M059J (cell line): ENCODE results near the gene GARIN5B. TPM values are rescaled to one million over a fixed set of nuclear protein-coding genes. Genes with fewer than 3 reads are reported as not detected.

ENCODE experiments used
- DNase-seq: peaks from one replicate; pipeline ENCODE4 v3.0.0-alpha.2; 2012; ENCODE audit warnings: low read depth
- total RNA-seq: library from RNA; depleted of rRNA; stranded (reverse); fragments of >200 nt; shearing (Covaris generic); gene quantifications from 2 replicates; pipeline ENCODE4 v1.2.3, GENCODE V29; 2014

The GARIN5B gene
- total RNA-seq, 1 experiment from 2014 or later, result not detected

GRCh38 chr19:55389386-55390317 lies 26.6 kb upstream of the GARIN5B start:
- DNase-seq, result no peak

DNA sequence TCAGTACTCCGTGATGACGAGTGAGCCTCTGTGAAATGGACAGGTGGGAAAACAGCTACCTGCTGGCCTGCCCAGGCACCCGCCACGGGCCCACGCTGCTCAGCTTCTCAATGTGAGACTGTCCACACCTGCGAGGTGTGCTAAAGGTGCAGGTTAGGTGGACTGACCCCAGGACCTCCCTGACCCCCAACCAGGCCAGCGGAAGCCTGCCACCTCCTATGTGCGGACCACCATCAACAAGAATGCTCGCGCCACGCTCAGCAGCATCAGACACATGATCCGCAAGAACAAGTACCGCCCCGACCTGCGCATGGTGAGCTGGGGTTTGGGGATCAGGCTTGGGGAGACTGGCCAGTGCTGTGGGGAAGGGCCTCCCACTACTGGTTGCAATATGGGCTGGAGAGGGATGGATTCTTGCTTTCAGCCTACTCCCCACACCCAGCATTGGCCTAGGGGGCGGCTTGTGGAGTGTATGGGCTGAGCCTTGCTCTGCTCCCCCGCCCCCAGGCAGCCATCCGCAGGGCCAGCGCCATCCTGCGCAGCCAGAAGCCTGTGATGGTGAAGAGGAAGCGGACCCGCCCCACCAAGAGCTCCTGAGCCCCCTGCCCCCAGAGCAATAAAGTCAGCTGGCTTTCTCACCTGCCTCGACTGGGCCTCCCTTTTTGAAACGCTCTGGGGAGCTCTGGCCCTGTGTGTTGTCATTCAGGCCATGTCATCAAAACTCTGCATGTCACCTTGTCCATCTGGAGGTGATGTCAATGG lies 24.9 kb upstream of the GARIN5B start:
- DNase-seq, result no peak

DNA sequence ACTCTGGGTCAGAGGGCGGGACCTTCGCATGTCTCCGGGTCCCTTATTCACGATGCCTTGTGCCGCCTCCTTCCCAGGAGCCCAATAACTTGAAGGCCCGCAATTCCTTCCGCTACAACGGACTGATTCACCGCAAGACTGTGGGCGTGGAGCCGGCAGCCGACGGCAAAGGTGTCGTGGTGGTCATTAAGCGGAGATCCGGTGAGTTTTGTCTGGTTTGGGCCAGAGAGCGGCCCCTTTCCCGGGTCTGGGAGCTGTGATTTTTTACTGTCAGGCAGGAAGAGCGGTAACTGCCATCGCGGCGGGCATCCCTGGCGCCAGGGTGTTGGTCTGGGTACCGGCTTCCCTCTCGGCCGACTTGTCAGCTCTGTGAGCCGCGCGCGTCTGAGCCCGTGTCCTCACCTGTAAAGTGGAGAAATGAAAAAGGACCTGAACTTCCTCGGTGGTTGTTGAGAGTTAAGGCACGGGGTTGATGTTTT lies 23.5 kb upstream of the GARIN5B start:
- no peak for DNase-seq

GRCh38 chr19:55385724-55386492 lies 22.8 kb upstream of the GARIN5B start, which contains the start of gene RPL28:
Gene RPL28 (plus strand): TSS chr19:55385932. CDS start chr19:55386358, 426 bp downstream.
- DNase-seq, result peak; percentile 98

DNA sequence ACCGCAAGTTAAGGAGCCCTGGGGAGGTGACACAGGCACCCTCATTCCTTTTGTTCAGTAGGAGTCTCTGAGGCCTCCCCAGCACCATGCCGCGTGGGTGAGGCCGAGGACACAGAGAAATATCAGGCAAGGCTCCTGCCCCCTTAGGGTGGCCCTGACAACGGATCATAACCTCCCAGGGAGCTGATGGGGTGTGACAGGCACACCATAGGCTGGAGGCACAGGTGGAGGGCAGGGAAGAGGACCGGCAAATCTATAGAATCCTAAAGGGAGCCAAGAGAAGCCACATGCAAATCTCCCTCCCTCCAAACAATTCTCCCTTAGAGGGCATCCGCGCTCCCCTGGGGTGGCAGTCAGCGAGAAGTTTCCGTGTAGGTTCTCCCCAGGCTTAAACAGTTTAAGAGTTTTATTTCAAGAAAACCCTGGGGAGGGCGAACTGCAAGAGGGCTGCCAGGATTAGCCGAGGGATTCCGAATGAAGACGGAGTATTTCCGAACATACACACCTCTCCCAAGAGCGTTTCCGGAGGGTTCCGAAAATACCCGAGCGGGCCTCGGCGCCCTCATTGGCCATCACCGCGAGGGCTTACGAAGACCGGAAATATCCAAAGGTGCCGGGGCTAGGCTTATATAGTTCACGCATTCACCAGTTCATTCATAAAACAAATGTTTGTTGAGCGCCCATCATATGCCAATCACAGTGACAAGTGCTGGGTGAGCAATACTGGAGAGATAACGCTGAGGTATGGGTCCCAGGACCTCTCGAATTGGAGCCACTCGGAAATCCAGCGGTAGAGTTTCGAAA lies 22.1 kb upstream of the GARIN5B start:
- peak; percentile 96 for DNase-seq

DNA sequence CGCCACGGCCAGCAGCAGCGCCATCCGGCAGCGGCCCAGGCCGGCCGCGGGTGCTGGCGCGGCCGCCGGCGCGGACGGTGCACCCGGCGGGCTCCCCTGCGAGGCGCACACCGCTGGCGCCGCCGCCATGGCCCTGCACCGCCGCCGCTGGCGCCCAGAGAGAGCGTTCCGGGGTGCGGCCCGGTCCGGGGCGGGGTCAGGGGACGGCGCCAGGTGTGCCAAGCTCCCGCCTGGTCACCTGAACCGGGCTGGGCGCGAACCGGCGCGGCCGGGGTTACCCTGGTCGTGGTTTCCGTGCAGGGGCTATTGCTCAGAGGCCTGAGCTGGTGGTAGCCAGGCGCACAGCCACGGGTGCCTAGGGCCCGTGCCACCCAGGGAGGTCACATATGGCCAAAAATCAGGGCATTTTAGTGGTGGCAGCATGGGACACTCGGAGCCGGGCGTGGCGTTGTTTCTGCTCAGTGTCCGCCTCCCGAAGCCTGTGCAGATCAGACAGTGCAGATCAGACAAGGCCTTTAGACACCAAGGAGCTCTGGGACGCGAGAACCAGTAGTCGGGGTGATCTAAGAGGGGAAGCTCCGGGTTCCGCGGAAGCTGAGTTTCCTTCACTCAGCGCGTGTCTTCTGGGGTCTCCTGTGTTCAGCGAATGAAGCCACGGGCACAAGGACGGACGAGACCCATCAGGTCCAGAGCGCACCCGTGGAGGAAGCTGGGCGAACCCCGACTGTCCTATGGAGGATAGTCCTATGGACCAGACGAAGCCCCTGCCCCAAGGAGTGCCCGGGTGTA lies 21.3 kb upstream of the GARIN5B start, which contains the start of gene TMEM238:
TMEM238 (minus strand) TSS at position 162 of the 789 bp plus-strand sequence; CDS start at position 129, 33 bp downstream.
- no peak for DNase-seq

- peak; percentile 76 for DNase-seq
These were observed 20.4 kb upstream of the GARIN5B start for GRCh38 chr19:55383279-55384130.

- DNase-seq, result no peak
These were observed 19.5 kb upstream of the GARIN5B start for GRCh38 chr19:55382522-55383054.

GRCh38 chr19:55382013-55382412 lies 19.0 kb upstream of the GARIN5B start:
- DNase-seq, result no peak

DNA sequence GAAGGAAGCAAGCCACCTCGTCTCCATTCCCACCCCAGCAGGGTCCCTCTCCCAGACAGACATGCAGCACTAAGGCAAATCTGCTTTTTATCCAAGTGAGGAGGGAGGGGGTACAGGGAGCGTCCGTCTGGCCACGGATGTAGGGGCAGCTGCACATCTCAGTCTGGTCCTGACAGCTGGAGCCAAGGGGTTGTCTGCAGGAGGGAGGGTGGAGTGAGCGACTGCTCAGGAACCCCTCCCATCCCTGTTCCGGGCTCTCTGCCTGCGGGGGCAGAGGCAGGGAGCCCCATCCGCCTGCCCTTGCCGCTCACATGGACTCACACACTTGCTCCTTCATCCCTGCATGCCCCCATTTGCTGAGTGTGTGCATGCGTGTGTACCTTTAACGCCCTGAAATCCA lies 16.1 kb upstream of the GARIN5B start:
- DNase-seq, result no peak

DNA sequence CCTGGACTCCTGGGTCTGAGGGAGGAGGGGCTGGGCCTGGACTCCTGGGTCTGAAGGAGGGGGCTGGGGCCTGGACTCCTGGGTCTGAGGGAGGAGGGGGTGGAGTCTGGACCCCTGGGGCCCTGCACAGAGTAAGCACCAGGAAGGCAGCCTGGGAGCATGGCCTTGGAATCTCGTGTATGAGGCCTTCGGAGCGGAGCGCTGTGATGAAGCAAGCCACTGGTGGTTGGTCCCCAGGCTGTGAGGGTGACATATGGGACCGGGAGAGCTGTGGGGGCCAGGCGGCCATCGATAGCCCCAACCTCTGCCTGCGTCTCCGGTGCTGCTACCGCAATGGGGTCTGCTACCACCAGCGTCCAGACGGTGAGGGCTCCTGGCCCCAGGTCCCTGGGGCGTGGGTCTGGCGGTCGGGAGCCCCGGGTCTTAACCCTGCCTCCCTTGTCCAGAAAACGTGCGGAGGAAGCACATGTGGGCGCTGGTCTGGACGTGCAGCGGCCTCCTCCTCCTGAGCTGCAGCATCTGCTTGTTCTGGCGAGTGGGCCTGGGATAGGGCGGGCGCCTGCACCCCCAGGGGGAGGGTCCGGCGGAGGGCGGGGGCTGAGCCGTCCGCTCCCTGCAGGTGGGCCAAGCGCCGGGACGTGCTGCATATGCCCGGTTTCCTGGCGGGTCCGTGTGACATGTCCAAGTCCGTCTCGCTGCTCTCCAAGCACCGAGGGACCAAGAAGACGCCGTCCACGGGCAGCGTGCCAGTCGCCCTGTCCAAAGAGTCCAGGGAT lies 14.5 kb upstream of the GARIN5B start:
- DNase-seq, result no peak

- peak; percentile 38 for DNase-seq
These were observed 13.3 kb upstream of the GARIN5B start, which contains the start of gene TMEM190 for GRCh38 chr19:55376241-55376933. Gene TMEM190 (plus strand): TSS chr19:55376826. CDS start chr19:55376854, 28 bp downstream.

- peak; percentile 78 for DNase-seq
These were observed 11.1 kb upstream of the GARIN5B start for GRCh38 chr19:55373993-55374757.

DNA sequence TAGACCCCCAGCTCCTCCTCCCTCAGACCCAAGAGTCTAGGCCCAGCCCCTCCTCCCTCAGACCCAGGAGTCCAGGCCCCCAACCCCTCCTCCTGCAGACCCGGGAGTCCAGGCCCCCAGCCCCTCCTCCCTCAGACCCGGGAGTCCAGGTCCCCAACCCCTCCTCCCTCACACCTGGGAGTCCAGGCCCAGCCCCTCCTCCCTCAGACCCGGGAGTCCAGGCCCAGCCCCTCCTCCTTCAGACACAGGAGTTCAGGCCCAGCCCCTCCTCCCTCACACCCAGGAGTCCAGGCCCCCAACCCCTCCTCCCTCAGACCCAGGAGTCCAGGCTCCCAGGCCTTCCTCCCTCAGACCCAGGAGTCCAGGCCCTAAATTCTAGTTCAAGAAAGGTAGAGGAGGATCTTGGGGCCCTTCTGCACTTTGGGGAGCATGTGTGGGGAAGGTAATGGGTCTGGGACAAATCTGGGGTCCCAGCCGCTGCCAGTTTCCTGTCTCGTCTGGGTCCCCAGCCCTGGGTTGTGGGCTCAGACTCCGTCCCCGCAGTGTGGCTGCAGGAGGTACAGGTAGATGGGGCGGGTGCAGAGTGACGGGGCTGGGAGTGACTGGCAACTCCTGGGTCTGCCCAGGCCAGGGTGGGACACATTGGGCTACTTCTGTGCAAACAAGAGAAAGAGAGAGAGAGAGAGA lies 10.4 kb upstream of the GARIN5B start:
- peak; percentile 64 for DNase-seq

DNA sequence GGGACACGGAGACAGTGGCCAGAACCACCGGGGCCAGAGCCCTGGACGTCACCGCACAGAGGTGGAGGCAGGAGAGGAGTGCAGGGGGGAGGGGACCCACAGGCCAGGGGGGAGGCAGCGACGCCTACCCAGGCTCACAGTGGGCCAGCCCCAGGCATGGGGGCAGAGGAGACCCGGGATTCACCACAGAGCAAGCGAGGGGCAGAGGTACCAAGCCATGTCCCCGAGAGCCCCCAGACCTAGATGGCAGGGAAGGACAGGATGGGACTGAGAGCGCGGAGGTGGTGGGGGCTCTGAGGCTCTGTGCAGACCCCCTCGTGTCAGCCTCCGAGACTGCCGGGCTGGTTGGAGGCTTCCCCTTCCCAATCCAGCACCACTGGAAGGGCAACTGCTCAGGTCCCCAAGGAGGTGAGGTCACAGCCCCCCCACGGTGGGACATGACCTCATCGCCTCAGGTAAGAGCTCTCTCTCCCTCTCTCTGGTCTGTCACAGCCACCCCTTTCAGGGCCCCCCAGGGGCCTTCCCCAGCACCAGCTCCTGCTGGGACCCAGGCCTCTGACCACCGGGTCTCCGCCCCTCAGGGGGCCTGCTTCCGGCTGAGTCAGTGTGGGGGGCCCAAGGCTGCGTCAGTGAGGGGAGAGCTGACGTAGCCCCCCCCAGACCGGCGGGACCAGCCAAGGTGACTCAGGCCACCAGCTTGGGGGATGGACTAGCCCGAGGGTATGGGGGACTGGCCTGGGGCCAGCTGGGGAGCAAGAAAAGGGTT lies 9.4 kb upstream of the GARIN5B start:
- peak; percentile 87 for DNase-seq
